Head of caudate nucleus (tissue), 42 donors: Measurements from ENCODE around the gene TMEM222.

ENCODE experiments used
- DNase-seq, 42 donors: peaks; one replicate each; pipeline versions ENCODE4 v3.0.0 to v3.0.0-alpha.2; 2020 to 2021; ENCODE audit warnings: mixed read lengths in 7 of 42
- intact Hi-C: fragments of 100-400 bp; cut with DNase I; formaldehyde crosslinking; loops from one replicate; pipeline ENCODE4 v1.15.0; 2022

Gene TMEM222

GRCh38 chr1:27301582-27302199, 20.3 kb upstream of the TMEM222 start:
- intact Hi-C loops = loop anchor here (2.0 to 5.0 kb wide), 2 partner anchors 95 to 306 kb away; no protein-coding TSS in a partner anchor
- peak in 1 of 42 donors; percentile 23 for DNase-seq

- no peak for DNase-seq
- intact Hi-C loops = loop anchor here (5.0 kb wide), 1 partner anchor 305 kb away; no protein-coding TSS in a partner anchor
Observed at GRCh38 chr1:27302612-27303011, 19.4 kb upstream of the TMEM222 start.

GRCh38 chr1:27303509-27303908, 18.5 kb upstream of the TMEM222 start:
- intact Hi-C loops = loop anchor here (5.0 kb wide), 1 partner anchor 304 kb away; no protein-coding TSS in a partner anchor

GRCh38 chr1:27306071-27306470, 15.9 kb upstream of the TMEM222 start:
- intact Hi-C loops = no loop called here
- DNase-seq = no peak

More at GRCh38 chr1:27303509-27303908, 18.5 kb upstream of the TMEM222 start:
- no peak for DNase-seq

- intact Hi-C loops = no loop called here
Observed at GRCh38 chr1:27306892-27307761, 14.8 kb upstream of the TMEM222 start.

GRCh38 chr1:27307874-27308598, 13.9 kb upstream of the TMEM222 start:
- DNase-seq = no peak
- intact Hi-C loops = no loop called here

More at GRCh38 chr1:27306892-27307761, 14.8 kb upstream of the TMEM222 start:
- DNase-seq = no peak

- intact Hi-C loops = no loop called here
- DNase-seq = no peak
Observed at GRCh38 chr1:27314169-27314568, 7.8 kb upstream of the TMEM222 start.

- intact Hi-C loops = no loop called here
- DNase-seq = no peak
Observed at GRCh38 chr1:27314737-27315136, 7.2 kb upstream of the TMEM222 start.

GRCh38 chr1:27316860-27317259, 5.1 kb upstream of the TMEM222 start:
- intact Hi-C loops = no loop called here
- no peak for DNase-seq

- DNase-seq = no peak
- intact Hi-C loops = no loop called here
Observed at GRCh38 chr1:27318136-27318535, 3.8 kb upstream of the TMEM222 start.

- intact Hi-C loops = no loop called here
- DNase-seq = no peak
Observed at GRCh38 chr1:27318596-27318995, 3.4 kb upstream of the TMEM222 start.

GRCh38 chr1:27322569-27323240, 742 bp downstream of the TMEM222 start:
- peak in 1 of 42 donors; percentile 17 for DNase-seq
- intact Hi-C loops = loop anchor here (10.0 kb wide), 1 partner anchor 282 kb away; the partner anchor contains the start of gene AHDC1

GRCh38 chr1:27325286-27325685, 3.3 kb downstream of the TMEM222 start:
- DNase-seq = peak in 1 of 42 donors; percentile 17
- intact Hi-C loops = loop anchor here (10.0 kb wide), 1 partner anchor 280 kb away; the partner anchor contains the start of gene AHDC1

GRCh38 chr1:27327964-27328363, 6.0 kb downstream of the TMEM222 start:
- intact Hi-C loops = loop anchor here (10.0 kb wide), 1 partner anchor 277 kb away; the partner anchor contains the start of gene AHDC1
- DNase-seq = no peak

- no peak for DNase-seq
Observed at GRCh38 chr1:27330786-27331185, 8.8 kb downstream of the TMEM222 start.

GRCh38 chr1:27331426-27331825, 9.5 kb downstream of the TMEM222 start:
- intact Hi-C loops = no loop called here

More at GRCh38 chr1:27330786-27331185, 8.8 kb downstream of the TMEM222 start:
- intact Hi-C loops = no loop called here

GRCh38 chr1:27331922-27332321, 10.0 kb downstream of the TMEM222 start:
- intact Hi-C loops = no loop called here
- no peak for DNase-seq

More at GRCh38 chr1:27331426-27331825, 9.5 kb downstream of the TMEM222 start:
- no peak for DNase-seq

- DNase-seq = peak in 38 of 42 donors; percentile 18 to 80 (median 56)
Observed at GRCh38 chr1:27332536-27333281, 10.7 kb downstream of the TMEM222 start.

More at GRCh38 chr1:27332536-27333281, 10.7 kb downstream of the TMEM222 start:
- intact Hi-C loops = no loop called here
